HG03280 (cell line): ENCODE results near the gene PKP3.
"Not testable (repeated sequence)": the region's sequence is repeated elsewhere in the genome, so short reads cannot be mapped to it uniquely, and the experiment has no call there.

Source experiments
- ATAC-seq: cut with Tn5 transposase; IDR thresholded peaks from one replicate; pipeline ENCODE4 v1.9.1; 2021; ENCODE audit warnings: mild to moderate bottlenecking, moderate library complexity; ENCODE audit not compliant: unreplicated experiment

The PKP3 gene

GRCh38 chr11:395866-396265, 1.9 kb downstream of the PKP3 start:
- ATAC-seq = no peak

GRCh38 chr11:396511-396947, 2.5 kb downstream of the PKP3 start:
- ATAC-seq = peak; percentile 21

GRCh38 chr11:396948-397548, 3.0 kb downstream of the PKP3 start:
- ATAC-seq = peak; percentile 78

- ATAC-seq = no peak
Observed at GRCh38 chr11:398826-399225, 4.8 kb downstream of the PKP3 start.

- ATAC-seq = no peak
Observed at GRCh38 chr11:399731-400211, 5.8 kb downstream of the PKP3 start.

GRCh38 chr11:400241-400689, 6.3 kb downstream of the PKP3 start:
- no peak for ATAC-seq

GRCh38 chr11:401196-401595, 7.2 kb downstream of the PKP3 start:
- not testable (repeated sequence) for ATAC-seq

- ATAC-seq = no peak
Observed at GRCh38 chr11:403021-403760, 9.2 kb downstream of the PKP3 start.

- ATAC-seq = no peak
Observed at GRCh38 chr11:403761-404431, 9.9 kb downstream of the PKP3 start.

GRCh38 chr11:404551-405264, 10.7 kb downstream of the PKP3 start:
- no peak for ATAC-seq

- no peak for ATAC-seq
Observed at GRCh38 chr11:405323-405953, 11.4 kb downstream of the PKP3 start.

- peak; percentile 6 for ATAC-seq
Observed at GRCh38 chr11:405954-406795, 12.2 kb downstream of the PKP3 start.

- peak; percentile 69 for ATAC-seq
Observed at GRCh38 chr11:406796-407650, 13.0 kb downstream of the PKP3 start.

- no peak for ATAC-seq
Observed at GRCh38 chr11:407651-408123, 13.7 kb downstream of the PKP3 start.

GRCh38 chr11:408154-409007, 14.4 kb downstream of the PKP3 start:
- no peak for ATAC-seq

- no peak for ATAC-seq
Observed at GRCh38 chr11:409008-409599, 15.1 kb downstream of the PKP3 start.
